Measurements from ENCODE around the gene VEZF1.

VEZF1 gene

GRCh38 chr17:58005031-58005727 lies 17.1 kb upstream of the VEZF1 start:
- no peak for TF ChIP-seq CTCF (IDR thresholded peaks at IDR 0.05; ENCODE audit: insufficient read depth, low read depth, low read length, missing control alignments)
- no peak for DNase-seq (ENCODE audit: low read depth)
- H3K4me3 ChIP-seq (ENCODE audit: low read depth, low read length): peak overlapping the region; percentile 89

- DNase-seq (ENCODE audit: low read depth): no peak
- H3K4me3 ChIP-seq (ENCODE audit: low read depth, low read length): peak overlapping the region; percentile 89
- TF ChIP-seq CTCF (IDR thresholded peaks at IDR 0.05; ENCODE audit: insufficient read depth, low read depth, low read length, missing control alignments): no peak
Measured at GRCh38 chr17:58004060-58004459, 16.0 kb upstream of the VEZF1 start.

- H3K4me3 ChIP-seq (ENCODE audit: low read depth, low read length): no peak overlapping the region
- DNase-seq (ENCODE audit: low read depth): no peak
- TF ChIP-seq CTCF (IDR thresholded peaks at IDR 0.05; ENCODE audit: insufficient read depth, low read depth, low read length, missing control alignments): no peak
Measured at GRCh38 chr17:58002973-58003372, 14.9 kb upstream of the VEZF1 start.

- no peak overlapping the region for H3K4me3 ChIP-seq (ENCODE audit: low read depth, low read length)
- no peak for TF ChIP-seq CTCF (IDR thresholded peaks at IDR 0.05; ENCODE audit: insufficient read depth, low read depth, low read length, missing control alignments)
- no peak for DNase-seq (ENCODE audit: low read depth)
Measured at GRCh38 chr17:58002154-58002948, 14.3 kb upstream of the VEZF1 start.

- no peak overlapping the region for H3K4me3 ChIP-seq (ENCODE audit: low read depth, low read length)
- TF ChIP-seq CTCF (IDR thresholded peaks at IDR 0.05; ENCODE audit: insufficient read depth, low read depth, low read length, missing control alignments): no peak
Measured at GRCh38 chr17:58001461-58002124, 13.5 kb upstream of the VEZF1 start.

GRCh38 chr17:57999496-58000017 lies 11.5 kb upstream of the VEZF1 start:
- peak; percentile 65 for TF ChIP-seq CTCF (IDR thresholded peaks at IDR 0.05; ENCODE audit: insufficient read depth, low read depth, low read length, missing control alignments)
- DNase-seq (ENCODE audit: low read depth): peak; percentile 83
- no peak overlapping the region for H3K4me3 ChIP-seq (ENCODE audit: low read depth, low read length)

More at GRCh38 chr17:58001461-58002124, 13.5 kb upstream of the VEZF1 start:
- DNase-seq (ENCODE audit: low read depth): no peak
